Activated CD4-positive, alpha-beta memory T cell treated with anti-CD3 and anti-CD28 coated beads for 36 hours (primary cell): Measurements from ENCODE around the gene DHTKD1. TPM values are rescaled to one million over a fixed set of nuclear protein-coding genes. Genes with fewer than 3 reads are reported as not detected.
"Not testable (repeated sequence)": the region's sequence is repeated elsewhere in the genome, so short reads cannot be mapped to it uniquely, and the experiment has no call there.

ENCODE experiments used
- CTCF ChIA-PET: fragments of 350-600 bp; sonication (Branson Sonifier 250); formaldehyde crosslinking; loops from one replicate; lab custom pipeline; 2021; ENCODE audit warnings: antibody characterized with exemption, inconsistent platforms; lab: Charles Lee
- POLR2A ChIA-PET: fragments of 350-600 bp; sonication (Branson Sonifier 250); formaldehyde crosslinking; loops from one replicate; lab custom pipeline; 2021; ENCODE audit warnings: antibody characterized with exemption; lab: Charles Lee
- DNase-seq: peaks from one replicate; pipeline ENCODE4 v3.0.0-alpha.2; 2020
- H3K27ac Mint-ChIP-seq: one replicate; pipeline ENCODE4 v1.8.0; 2021; ENCODE audit warnings: mixed read lengths
- H3K27me3 Mint-ChIP-seq: one replicate; pipeline ENCODE4 v1.8.0; 2021; ENCODE audit warnings: mixed read lengths
- H3K36me3 Mint-ChIP-seq: one replicate; pipeline ENCODE4 v1.8.0; 2021; ENCODE audit warnings: mixed read lengths
- H3K4me1 Mint-ChIP-seq: one replicate; pipeline ENCODE4 v1.8.0; 2021; ENCODE audit warnings: low read depth, mixed read lengths
- H3K4me3 Mint-ChIP-seq: one replicate; pipeline ENCODE4 v1.8.0; 2021; ENCODE audit warnings: mild to moderate bottlenecking, mixed read lengths
- H3K9me3 Mint-ChIP-seq: one replicate; pipeline ENCODE4 v1.8.0; 2021; ENCODE audit warnings: mixed read lengths
- intact Hi-C: fragments of 100-400 bp; cut with micrococcal nuclease; formaldehyde crosslinking; loops from one replicate; pipeline ENCODE4 v1.15.1; 2023
- total RNA-seq, 2 experiments: library from RNA; stranded (reverse); gene quantifications; one replicate each; pipeline ENCODE4 v1.2.3, GENCODE V29; 2021

DHTKD1 gene
- total RNA-seq, 2 experiments from 2014 or later = 16.2 to 17.1 TPM

- H3K4me3 Mint-ChIP-seq, POLR2A ChIA-PET: not testable (repeated sequence)
These were observed 2.7 kb downstream of the DHTKD1 start for GRCh38 chr10:12071441-12071840.

GRCh38 chr10:12073526-12073925, 4.8 kb downstream of the DHTKD1 start:
- no peaks in the 10 kb centered on the region for H3K27me3 Mint-ChIP-seq
- H3K4me3 Mint-ChIP-seq = no peak overlapping the region
- intact Hi-C loops = no loop called here
- DNase-seq = no peak
- H3K36me3 Mint-ChIP-seq = peaks cover 3% of the 10 kb centered on the region
- no peak overlapping the region for H3K27ac Mint-ChIP-seq
- CTCF ChIA-PET = interaction anchor here (1.0 kb wide), 1 partner anchor 142 kb away, joined by 3 read pairs; no protein-coding TSS in a partner anchor
- POLR2A ChIA-PET = no interaction called here
- H3K9me3 Mint-ChIP-seq = no peaks in the 10 kb centered on the region
- peaks cover 13% of the 10 kb centered on the region for H3K4me1 Mint-ChIP-seq

More at GRCh38 chr10:12071441-12071840, 2.7 kb downstream of the DHTKD1 start:
- DNase-seq, intact Hi-C loops, H3K27me3 Mint-ChIP-seq, CTCF ChIA-PET, H3K36me3 Mint-ChIP-seq, H3K27ac Mint-ChIP-seq, H3K9me3 Mint-ChIP-seq: not testable (repeated sequence)
- H3K4me1 Mint-ChIP-seq = peaks cover 22% of the 10 kb centered on the region

GRCh38 chr10:12077580-12078180, 8.9 kb downstream of the DHTKD1 start:
- no peak for DNase-seq
- Mint-ChIP-seq H3K27me3 (no peaks in the 10 kb centered on the region), H3K9me3 (no peaks in the 10 kb centered on the region), H3K4me3 (no peak overlapping the region), H3K36me3 (peaks cover 4% of the 10 kb centered on the region), H3K4me1 (no peaks in the 10 kb centered on the region), H3K27ac (no peak overlapping the region)
- ChIA-PET POLR2A (no interaction called here), CTCF (no interaction called here)
- intact Hi-C loops = no loop called here

- CTCF ChIA-PET = no interaction called here
- no peaks in the 10 kb centered on the region for H3K27me3 Mint-ChIP-seq
- intact Hi-C loops = no loop called here
- POLR2A ChIA-PET = no interaction called here
- no peaks in the 10 kb centered on the region for H3K9me3 Mint-ChIP-seq
- no peaks in the 10 kb centered on the region for H3K4me1 Mint-ChIP-seq
- H3K27ac Mint-ChIP-seq = no peak overlapping the region
- DNase-seq = no peak
- no peak overlapping the region for H3K4me3 Mint-ChIP-seq
- peaks cover 11% of the 10 kb centered on the region for H3K36me3 Mint-ChIP-seq
These were observed 12.7 kb downstream of the DHTKD1 start for GRCh38 chr10:12081470-12081869.

GRCh38 chr10:12081879-12082557, 13.3 kb downstream of the DHTKD1 start:
- no peak for DNase-seq
- intact Hi-C loops = loop anchor here (1.0 kb wide), 1 partner anchor 11 kb away; no protein-coding TSS in a partner anchor
- ChIA-PET CTCF (no interaction called here), POLR2A (no interaction called here)
- H3K4me1 Mint-ChIP-seq = no peaks in the 10 kb centered on the region
- no peak overlapping the region for H3K27ac Mint-ChIP-seq
- no peaks in the 10 kb centered on the region for H3K9me3 Mint-ChIP-seq
- no peak overlapping the region for H3K4me3 Mint-ChIP-seq
- H3K36me3 Mint-ChIP-seq = peaks cover 14% of the 10 kb centered on the region
- H3K27me3 Mint-ChIP-seq = no peaks in the 10 kb centered on the region

GRCh38 chr10:12088919-12089318, 20.2 kb downstream of the DHTKD1 start:
- no peaks in the 10 kb centered on the region for H3K27me3 Mint-ChIP-seq
- no peak overlapping the region for H3K27ac Mint-ChIP-seq
- ChIA-PET CTCF (no interaction called here), POLR2A (no interaction called here)
- peaks cover 32% of the 10 kb centered on the region for H3K36me3 Mint-ChIP-seq
- no peak for DNase-seq
- no peaks in the 10 kb centered on the region for H3K9me3 Mint-ChIP-seq
- intact Hi-C loops = no loop called here
- no peaks in the 10 kb centered on the region for H3K4me1 Mint-ChIP-seq
- no peak overlapping the region for H3K4me3 Mint-ChIP-seq

GRCh38 chr10:12091421-12091820, 22.7 kb downstream of the DHTKD1 start:
- Mint-ChIP-seq H3K27me3 (no peaks in the 10 kb centered on the region), H3K36me3 (peaks cover 32% of the 10 kb centered on the region), H3K27ac (no peak overlapping the region), H3K4me3 (no peak overlapping the region), H3K9me3 (no peaks in the 10 kb centered on the region), H3K4me1 (no peaks in the 10 kb centered on the region)
- intact Hi-C loops = no loop called here
- no peak for DNase-seq
- ChIA-PET POLR2A (no interaction called here), CTCF (no interaction called here)

GRCh38 chr10:12097361-12097760, 28.6 kb downstream of the DHTKD1 start:
- DNase-seq, H3K4me3 Mint-ChIP-seq, POLR2A ChIA-PET, intact Hi-C loops, CTCF ChIA-PET, H3K4me1 Mint-ChIP-seq, H3K27ac Mint-ChIP-seq, H3K27me3 Mint-ChIP-seq, H3K9me3 Mint-ChIP-seq: not testable (repeated sequence)
- peaks cover 24% of the 10 kb centered on the region for H3K36me3 Mint-ChIP-seq

GRCh38 chr10:12097791-12098190, 29.0 kb downstream of the DHTKD1 start:
- no peaks in the 10 kb centered on the region for H3K27me3 Mint-ChIP-seq
- H3K27ac Mint-ChIP-seq = no peak overlapping the region
- H3K9me3 Mint-ChIP-seq = no peaks in the 10 kb centered on the region
- H3K4me1 Mint-ChIP-seq = no peaks in the 10 kb centered on the region
- no peak overlapping the region for H3K4me3 Mint-ChIP-seq
- ChIA-PET POLR2A (no interaction called here), CTCF (no interaction called here)
- H3K36me3 Mint-ChIP-seq = peaks cover 24% of the 10 kb centered on the region
- no peak for DNase-seq
- intact Hi-C loops = no loop called here

- Mint-ChIP-seq H3K4me3 (no peak overlapping the region), H3K4me1 (no peaks in the 10 kb centered on the region), H3K36me3 (peaks cover 26% of the 10 kb centered on the region), H3K9me3 (no peaks in the 10 kb centered on the region), H3K27me3 (no peaks in the 10 kb centered on the region), H3K27ac (no peak overlapping the region)
- ChIA-PET CTCF (no interaction called here), POLR2A (no interaction called here)
- DNase-seq = no peak
- intact Hi-C loops = no loop called here
These were observed 30.2 kb downstream of the DHTKD1 start for GRCh38 chr10:12098966-12099365.

GRCh38 chr10:12103802-12104201, 35.0 kb downstream of the DHTKD1 start:
- CTCF ChIA-PET = no interaction called here
- no peaks in the 10 kb centered on the region for H3K4me1 Mint-ChIP-seq
- H3K27ac Mint-ChIP-seq = no peak overlapping the region
- intact Hi-C loops = no loop called here
- no peak for DNase-seq
- no peaks in the 10 kb centered on the region for H3K9me3 Mint-ChIP-seq
- peaks cover 30% of the 10 kb centered on the region for H3K36me3 Mint-ChIP-seq
- H3K27me3 Mint-ChIP-seq = no peaks in the 10 kb centered on the region
- POLR2A ChIA-PET = no interaction called here
- no peak overlapping the region for H3K4me3 Mint-ChIP-seq

GRCh38 chr10:12107781-12108180, 39.0 kb downstream of the DHTKD1 start:
- intact Hi-C loops = no loop called here
- Mint-ChIP-seq H3K36me3 (peaks cover 27% of the 10 kb centered on the region), H3K4me1 (peaks cover 19% of the 10 kb centered on the region), H3K4me3 (no peak overlapping the region), H3K27me3 (no peaks in the 10 kb centered on the region), H3K27ac (no peak overlapping the region), H3K9me3 (no peaks in the 10 kb centered on the region)
- ChIA-PET POLR2A (no interaction called here), CTCF (interaction anchor here (0.9 kb wide), 1 partner anchor 106 kb away, joined by 3 read pairs; no protein-coding TSS in a partner anchor)
- no peak for DNase-seq

- no peaks in the 10 kb centered on the region for H3K27me3 Mint-ChIP-seq
- intact Hi-C loops = no loop called here
- no peaks in the 10 kb centered on the region for H3K9me3 Mint-ChIP-seq
- peak overlapping the region; percentile 33 for H3K27ac Mint-ChIP-seq
- ChIA-PET CTCF (no interaction called here), POLR2A (no interaction called here)
- H3K4me3 Mint-ChIP-seq = no peak overlapping the region
- H3K36me3 Mint-ChIP-seq = peaks cover 30% of the 10 kb centered on the region
- no peak for DNase-seq
- H3K4me1 Mint-ChIP-seq = peaks cover 27% of the 10 kb centered on the region
These were observed 40.5 kb downstream of the DHTKD1 start for GRCh38 chr10:12109286-12109685.
